T-helper 9 cell (primary cell): Measurements from ENCODE around the gene PCDHGA8.
"Not testable (repeated sequence)": the region's sequence is repeated elsewhere in the genome, so short reads cannot be mapped to it uniquely, and the experiment has no call there.

Experiments used
- DNase-seq: peaks from one replicate; pipeline ENCODE4 v3.0.0-alpha.2; 2020
- total RNA-seq, 2 donors: gene quantifications; one replicate each; lab custom pipeline; 2026; lab: John Stamatoyannopoulos, UW

PCDHGA8 gene
- 0 reads per million in 2 donors for total RNA-seq

GRCh38 chr5:141392429-141393198, at the start of gene PCDHGA8:
PCDHGA8 (plus strand) TSS chr5:141392633; CDS start chr5:141392814, 181 bp downstream.
- no peak for DNase-seq

- DNase-seq: no peak
These were observed 49.7 kb upstream of the PCDHGA8 start for GRCh38 chr5:141342773-141343172.

- DNase-seq: no peak
These were observed 49.0 kb upstream of the PCDHGA8 start, which contains the start of gene PCDHGA3 for GRCh38 chr5:141343242-141343952. PCDHGA3 (plus strand) TSS chr5:141343829; CDS start chr5:141344034, 205 bp downstream.

DNA sequence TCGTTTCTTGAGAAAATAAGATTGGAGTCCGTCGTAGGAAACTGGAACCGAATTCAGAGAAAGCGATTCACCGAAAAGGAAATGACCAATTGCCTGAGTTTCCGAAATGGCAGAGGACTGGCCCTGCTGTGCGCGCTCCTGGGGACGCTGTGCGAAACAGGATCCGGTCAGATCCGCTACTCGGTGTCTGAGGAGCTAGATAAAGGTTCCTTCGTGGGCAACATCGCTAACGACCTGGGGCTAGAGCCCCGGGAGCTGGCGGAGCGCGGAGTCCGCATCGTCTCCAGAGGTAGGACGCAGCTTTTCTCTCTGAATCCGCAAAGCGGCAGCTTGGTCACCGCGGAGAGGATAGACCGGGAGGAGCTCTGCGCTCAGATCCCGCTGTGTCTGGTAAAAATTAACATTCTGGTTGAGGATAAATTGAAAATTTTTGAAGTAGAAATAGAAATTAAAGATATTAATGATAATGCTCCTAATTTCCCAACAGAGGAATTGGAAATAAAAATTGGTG, 48.4 kb upstream of the PCDHGA8 start:
- no peak for DNase-seq

DNA sequence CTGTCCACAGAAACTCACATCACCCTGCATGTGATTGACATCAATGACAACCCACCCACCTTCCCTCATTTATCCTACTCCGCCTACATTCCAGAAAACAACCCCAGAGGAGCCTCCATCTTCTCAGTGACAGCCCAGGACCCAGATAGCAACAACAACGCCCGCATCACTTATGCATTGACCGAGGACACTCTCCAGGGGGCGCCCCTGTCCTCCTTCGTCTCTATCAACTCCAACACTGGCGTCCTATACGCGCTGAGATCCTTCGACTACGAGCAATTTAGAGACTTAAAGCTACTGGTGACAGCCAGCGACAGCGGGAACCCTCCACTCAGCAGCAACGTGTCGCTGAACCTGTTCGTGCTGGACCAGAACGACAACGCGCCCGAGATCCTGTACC, 47.1 kb upstream of the PCDHGA8 start:
- no peak for DNase-seq

DNA sequence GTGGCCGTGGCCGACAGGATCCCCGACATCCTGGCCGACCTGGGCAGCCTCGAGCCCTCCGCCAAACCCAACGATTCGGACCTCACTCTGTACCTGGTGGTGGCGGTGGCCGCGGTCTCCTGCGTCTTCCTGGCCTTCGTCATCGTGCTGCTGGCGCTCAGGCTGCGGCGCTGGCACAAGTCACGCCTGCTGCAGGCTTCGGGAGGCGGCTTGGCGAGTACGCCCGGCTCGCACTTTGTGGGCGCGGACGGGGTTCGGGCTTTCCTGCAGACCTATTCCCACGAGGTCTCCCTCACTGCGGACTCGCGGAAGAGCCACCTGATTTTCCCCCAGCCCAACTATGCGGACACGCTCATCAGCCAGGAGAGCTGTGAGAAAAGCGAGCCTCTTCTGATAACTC, 46.4 kb upstream of the PCDHGA8 start:
- DNase-seq: not testable (repeated sequence)

DNA sequence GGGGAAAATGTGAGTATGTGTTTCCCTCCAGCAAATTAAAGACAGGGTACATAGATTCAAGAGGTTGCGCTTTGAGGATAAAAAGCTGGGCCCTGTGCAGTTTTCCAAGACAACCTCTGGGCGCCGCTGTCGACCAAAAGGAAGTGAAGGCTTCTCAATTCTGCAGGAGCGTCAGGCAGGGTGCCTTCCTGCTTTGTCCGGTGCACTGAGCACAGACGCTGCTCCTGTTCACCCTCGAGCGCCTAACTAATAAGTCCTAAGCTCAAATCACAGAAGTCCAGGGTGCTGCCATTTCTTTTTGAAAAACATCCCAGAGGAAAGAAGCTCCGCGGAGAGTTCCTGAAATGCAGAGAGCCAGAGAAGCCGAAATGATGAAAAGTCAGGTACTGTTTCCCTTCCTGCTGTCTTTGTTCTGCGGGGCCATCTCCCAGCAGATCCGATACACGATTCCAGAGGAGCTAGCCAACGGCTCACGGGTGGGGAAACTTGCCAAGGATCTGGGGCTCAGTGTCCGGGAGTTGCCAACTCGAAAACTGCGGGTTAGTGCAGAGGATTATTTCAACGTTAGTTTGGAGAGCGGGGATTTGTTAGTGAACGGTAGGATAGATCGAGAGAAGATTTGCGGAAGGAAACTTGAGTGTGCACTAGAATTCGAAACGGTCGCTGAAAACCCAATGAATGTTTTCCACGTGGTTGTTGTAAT, 42.4 kb upstream of the PCDHGA8 start, which contains the start of gene PCDHGB1:
TSS of gene PCDHGB1 (plus strand) at position 183 of the 703 bp plus-strand sequence. CDS start at position 345, 162 bp downstream.
- peak; percentile 22 for DNase-seq

DNA sequence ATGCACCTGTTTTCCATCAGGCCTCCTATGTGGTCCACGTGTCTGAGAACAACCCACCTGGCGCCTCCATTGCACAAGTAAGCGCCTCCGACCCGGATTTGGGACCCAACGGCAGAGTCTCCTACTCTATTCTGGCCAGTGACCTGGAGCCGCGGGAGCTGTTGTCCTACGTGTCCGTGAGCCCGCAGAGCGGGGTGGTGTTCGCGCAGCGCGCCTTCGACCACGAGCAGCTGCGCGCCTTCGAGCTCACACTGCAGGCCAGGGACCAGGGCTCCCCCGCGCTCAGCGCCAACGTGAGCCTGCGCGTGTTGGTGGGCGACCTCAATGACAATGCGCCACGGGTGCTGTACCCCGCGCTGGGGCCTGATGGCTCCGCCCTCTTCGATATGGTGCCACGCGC, 40.8 kb upstream of the PCDHGA8 start:
- no peak for DNase-seq

DNA sequence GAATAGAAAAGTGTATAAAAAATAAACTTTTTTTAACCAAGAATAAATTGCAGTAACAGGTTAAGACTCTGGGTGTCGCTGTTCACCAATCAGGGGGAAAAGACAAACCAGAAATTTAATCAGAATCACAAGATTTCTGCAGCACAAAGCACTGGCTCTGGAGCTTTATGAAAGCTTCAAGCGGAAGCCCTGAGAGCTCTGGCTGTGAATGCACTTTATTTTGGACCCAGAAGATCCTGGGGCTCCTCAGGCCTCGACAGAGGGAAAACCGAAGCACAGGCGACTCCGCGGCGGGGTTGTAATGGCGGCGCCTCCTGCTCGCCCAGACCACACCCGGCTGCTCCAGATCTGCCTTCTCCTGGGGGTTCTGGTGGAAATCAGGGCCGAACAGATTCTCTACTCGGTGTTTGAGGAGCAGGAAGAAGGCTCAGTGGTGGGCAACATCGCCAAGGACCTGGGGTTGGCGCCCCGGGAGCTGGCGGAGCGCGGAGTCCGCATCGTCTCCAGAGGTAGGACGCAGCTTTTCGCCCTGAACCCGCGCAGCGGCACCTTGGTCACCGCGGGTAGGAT, 37.4 kb upstream of the PCDHGA8 start, which contains the start of gene PCDHGA4:
TSS of gene PCDHGA4 (plus strand) at position 122 of the 570 bp plus-strand sequence. CDS start at position 209, 87 bp downstream.
- DNase-seq: no peak

DNA sequence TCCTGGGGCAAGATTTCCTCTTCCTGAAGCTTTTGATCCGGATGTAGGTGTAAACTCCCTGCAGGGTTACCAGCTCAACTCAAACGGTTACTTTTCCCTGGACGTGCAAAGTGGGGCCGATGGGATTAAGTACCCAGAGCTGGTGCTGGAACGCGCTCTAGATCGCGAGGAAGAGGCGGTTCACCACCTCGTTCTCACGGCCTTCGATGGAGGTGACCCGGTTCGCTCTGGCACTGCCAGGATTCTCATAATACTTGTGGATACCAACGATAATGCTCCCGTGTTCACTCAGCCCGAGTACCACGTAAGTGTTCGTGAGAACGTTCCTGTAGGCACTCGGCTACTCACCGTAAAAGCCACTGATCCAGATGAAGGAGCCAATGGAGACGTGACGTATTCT, 36.8 kb upstream of the PCDHGA8 start:
- no peak for DNase-seq

DNA sequence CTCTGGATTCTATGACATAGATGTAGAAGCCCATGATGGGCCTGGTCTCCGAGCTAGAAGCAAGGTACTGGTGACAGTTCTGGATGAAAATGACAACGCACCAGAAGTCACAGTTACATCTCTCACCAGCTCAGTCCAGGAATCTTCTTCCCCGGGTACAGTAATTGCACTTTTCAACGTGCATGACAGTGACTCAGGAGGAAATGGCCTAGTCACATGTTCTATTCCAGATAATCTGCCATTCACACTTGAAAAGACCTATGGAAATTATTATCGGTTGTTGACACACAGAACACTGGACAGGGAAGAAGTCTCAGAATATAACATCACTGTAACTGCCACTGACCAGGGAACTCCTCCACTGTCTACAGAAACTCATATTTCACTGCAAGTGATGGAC, 36.3 kb upstream of the PCDHGA8 start:
- DNase-seq: no peak

DNA sequence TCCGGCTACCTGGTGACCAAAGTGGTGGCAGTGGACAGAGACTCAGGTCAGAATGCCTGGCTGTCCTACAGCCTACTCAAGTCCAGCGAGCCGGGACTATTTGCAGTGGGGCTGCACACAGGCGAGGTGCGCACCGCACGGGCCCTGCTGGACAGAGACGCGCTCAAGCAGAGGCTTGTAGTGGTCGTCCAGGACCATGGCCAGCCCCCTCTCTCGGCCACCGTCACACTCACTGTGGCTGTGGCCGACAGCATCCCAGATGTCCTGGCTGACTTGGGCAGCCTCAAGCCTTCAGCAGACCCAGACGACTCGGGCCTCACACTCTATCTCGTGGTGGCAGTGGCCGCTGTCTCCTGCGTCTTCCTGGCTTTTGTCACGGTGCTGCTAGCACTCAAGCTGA, 35.5 kb upstream of the PCDHGA8 start:
- no peak for DNase-seq

DNA sequence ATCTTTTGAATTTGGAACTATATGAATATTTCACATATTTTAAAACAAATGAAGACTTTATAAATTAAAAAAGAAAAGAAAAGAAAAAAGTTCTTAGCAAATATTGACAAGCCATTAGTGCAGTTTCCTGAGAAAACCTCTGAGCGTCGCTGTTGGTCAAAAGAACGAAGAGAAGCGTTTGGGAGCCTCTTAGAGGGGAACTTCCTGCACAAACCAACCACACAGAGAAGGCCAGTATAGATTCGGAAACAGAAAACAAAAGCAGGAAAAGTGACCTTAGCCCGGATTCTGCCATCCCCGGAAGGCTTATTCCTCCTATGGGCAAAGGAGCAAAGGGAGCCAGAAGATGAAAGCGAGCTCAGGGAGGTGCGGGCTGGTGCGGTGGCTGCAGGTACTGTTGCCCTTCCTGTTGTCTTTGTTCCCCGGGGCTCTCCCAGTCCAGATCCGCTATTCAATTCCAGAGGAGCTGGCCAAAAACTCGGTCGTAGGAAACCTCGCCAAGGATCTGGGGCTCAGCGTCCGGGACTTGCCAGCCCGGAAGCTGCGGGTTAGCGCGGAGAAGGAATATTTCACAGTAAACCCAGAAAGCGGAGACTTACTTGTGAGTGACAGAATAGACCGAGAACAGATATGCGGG, 32.5 kb upstream of the PCDHGA8 start, which contains the start of gene PCDHGB2:
TSS of gene PCDHGB2 (plus strand) at position 205 of the 637 bp plus-strand sequence. CDS start at position 347, 142 bp downstream.
- no peak for DNase-seq

DNA sequence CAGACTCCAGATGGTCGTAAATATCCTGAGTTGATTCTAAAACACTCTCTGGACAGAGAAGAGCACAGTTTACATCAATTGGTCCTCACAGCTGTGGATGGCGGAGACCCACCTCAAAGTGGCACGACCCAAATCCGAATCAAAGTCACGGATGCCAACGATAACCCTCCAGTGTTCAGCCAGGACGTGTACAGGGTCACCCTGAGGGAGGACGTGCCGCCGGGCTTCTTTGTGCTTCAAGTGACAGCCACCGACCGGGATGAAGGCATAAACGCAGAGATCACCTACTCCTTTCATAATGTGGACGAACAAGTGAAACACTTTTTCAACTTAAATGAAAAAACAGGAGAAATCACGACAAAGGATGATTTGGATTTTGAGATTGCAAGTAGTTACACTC, 31.7 kb upstream of the PCDHGA8 start:
- no peak for DNase-seq

GRCh38 chr5:141362719-141363118, 29.7 kb upstream of the PCDHGA8 start:
- DNase-seq: no peak

- DNase-seq: no peak
These were observed 28.3 kb upstream of the PCDHGA8 start, which contains the start of gene PCDHGA5 for GRCh38 chr5:141363952-141364660. PCDHGA5 (plus strand) TSS chr5:141364162; CDS start chr5:141364331, 169 bp downstream.

DNA sequence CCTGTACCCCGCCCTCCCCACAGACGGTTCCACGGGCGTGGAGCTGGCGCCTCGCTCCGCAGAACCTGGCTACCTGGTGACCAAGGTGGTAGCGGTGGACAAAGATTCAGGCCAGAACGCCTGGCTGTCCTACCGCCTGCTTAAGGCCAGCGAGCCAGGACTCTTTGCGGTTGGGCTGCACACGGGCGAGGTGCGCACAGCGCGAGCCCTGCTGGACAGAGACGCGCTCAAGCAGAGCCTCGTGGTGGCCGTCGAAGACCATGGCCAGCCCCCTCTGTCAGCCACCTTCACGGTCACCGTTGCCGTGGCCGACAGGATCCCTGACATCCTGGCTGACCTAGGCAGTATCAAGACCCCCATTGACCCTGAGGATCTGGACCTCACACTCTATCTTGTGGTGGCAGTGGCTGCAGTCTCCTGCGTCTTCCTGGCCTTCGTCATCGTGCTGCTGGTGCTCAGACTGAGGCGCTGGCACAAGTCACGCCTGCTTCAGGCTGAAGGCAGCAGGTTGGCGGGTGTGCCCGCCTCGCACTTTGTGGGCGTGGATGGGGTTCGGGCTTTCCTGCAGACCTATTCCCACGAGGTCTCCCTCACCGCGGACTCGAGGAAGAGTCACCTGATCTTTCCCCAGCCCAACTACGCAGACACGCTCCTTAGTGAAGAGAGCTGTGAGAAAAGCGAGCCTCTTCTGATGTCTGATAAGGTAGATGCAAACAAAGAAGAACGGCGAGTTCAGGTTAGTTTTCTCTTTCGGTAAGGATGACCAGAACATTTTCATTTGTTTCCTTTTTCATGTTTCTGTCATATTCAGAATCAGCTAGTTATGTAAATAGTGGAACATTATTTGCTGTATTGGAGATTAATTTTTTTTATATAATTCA, 26.2 kb upstream of the PCDHGA8 start:
- no peak for DNase-seq

- peak; percentile 13 for DNase-seq
These were observed 22.2 kb upstream of the PCDHGA8 start, which contains the start of gene PCDHGB3 for GRCh38 chr5:141369994-141370848. PCDHGB3 (plus strand) TSS chr5:141370242; CDS start chr5:141370395, 153 bp downstream.
